ENCODE measurements around the gene ISLR.

The ISLR gene

GRCh38 chr15:74213858-74214284 lies 40.4 kb downstream of the ISLR start:
- DNase-seq (ENCODE audit: low spot score) = no peak

GRCh38 chr15:74214324-74215021 lies 41.0 kb downstream of the ISLR start:
- no peak for DNase-seq (ENCODE audit: low spot score)

GRCh38 chr15:74215958-74216357 lies 42.4 kb downstream of the ISLR start:
- DNase-seq (ENCODE audit: low spot score) = no peak

GRCh38 chr15:74216949-74217348 lies 43.4 kb downstream of the ISLR start:
- DNase-seq (ENCODE audit: low spot score) = no peak

GRCh38 chr15:74217907-74218885 lies 44.7 kb downstream of the ISLR start:
- DNase-seq (ENCODE audit: low spot score) = no peak

- no peak for DNase-seq (ENCODE audit: low spot score)
Observed at GRCh38 chr15:74220475-74221248, 47.2 kb downstream of the ISLR start.

GRCh38 chr15:74221399-74222239 lies 48.1 kb downstream of the ISLR start:
- DNase-seq (ENCODE audit: low spot score) = no peak

GRCh38 chr15:74222240-74223119 lies 49.0 kb downstream of the ISLR start:
- DNase-seq (ENCODE audit: low spot score) = no peak

GRCh38 chr15:74225928-74226327 lies 52.4 kb downstream of the ISLR start:
- DNase-seq (ENCODE audit: low spot score) = no peak

Data from hematopoietic multipotent progenitor cell treated with erythropoietin and hydrocortisone succinate and interleukin-3 and kit ligand, for 15 days (in vitro differentiated cells).